ENCODE results near the gene CACNA2D3. TPM values are rescaled to one million over a fixed set of nuclear protein-coding genes. Genes with fewer than 3 reads are reported as not detected.

CACNA2D3 gene
- total RNA-seq, 2 experiments from 2014 or later: not detected

DNA sequence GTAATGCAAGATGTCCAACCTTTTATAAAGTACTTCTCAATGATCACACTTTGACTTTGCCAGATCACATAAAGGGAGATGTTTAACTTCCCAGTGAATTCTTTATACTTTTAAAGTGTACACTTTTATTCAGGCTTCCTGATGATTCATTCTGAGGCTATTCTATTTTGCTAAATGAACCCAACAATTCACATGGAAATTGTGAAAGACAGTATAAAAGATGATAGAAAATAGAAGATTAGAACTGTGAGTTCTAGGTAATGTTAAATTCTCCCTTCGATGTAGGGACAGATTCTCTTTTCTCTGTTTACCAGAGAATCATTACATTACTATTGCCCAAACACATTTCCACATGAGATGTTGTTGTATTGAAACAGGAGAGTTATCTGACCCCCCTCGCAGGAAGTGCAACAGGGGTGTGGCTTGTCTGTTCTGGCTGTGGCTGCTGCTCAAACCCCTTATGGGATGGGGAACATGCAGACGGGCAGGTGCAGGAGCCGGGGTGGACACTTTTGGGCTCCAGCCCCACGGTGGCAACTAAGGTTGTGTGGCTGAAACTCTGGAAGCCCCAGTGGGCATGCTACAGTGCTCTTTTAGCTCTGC is 936.8 kb downstream of the CACNA2D3 start:
- H3K36me3 Mint-ChIP-seq: no peaks in the 10 kb centered on the region
- H3K27ac Mint-ChIP-seq: no peak overlapping the region
- H3K9me3 Mint-ChIP-seq: peaks cover 16% of the 10 kb centered on the region
- H3K27me3 Mint-ChIP-seq: no peaks in the 10 kb centered on the region
- H3K4me1 Mint-ChIP-seq (ENCODE audit: low read depth): no peaks in the 10 kb centered on the region
- DNase-seq: no peak
- ChIA-PET CTCF (no interaction called here), POLR2A (no interaction called here)
- intact Hi-C loops (cut with micrococcal nuclease): no loop called here
- no peak overlapping the region for H3K4me3 Mint-ChIP-seq

DNA sequence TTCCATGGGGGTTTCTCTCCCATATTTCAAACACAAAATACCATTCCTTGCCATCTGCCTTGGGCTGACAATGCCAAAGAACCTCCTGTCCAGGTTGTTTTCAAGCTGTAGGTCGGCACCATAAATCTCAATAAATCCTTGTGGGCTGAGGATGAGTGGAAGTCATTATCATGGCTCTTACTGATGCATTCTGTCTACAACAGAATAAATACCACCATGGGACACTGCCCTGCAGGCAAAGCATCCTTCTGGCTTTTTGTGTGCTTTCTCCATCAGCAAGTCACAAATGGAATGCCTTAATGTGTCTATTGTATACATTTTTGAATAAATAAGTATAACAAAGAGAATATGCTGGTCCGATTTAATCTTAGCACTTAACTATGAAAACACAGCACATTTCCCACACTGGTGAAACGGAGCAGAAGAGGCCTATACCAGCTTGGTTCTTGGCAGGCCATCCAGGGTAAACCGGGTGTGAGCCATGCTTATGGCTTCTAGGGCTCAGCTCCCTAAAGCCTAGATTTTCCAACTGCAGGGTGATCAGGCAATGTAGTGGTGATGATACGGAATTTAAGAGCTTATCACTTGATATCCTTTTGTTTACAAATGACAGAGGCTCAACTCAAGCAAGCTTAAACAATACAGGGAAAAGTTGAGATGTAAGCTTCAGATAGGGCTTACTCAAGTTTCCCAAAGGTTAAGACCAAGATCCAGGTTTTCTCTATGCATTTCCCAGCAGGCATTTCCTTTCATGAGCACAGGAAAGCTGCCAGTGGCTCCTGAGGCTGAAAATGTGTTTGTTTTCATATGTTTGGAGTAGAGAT is 938.8 kb downstream of the CACNA2D3 start:
- POLR2A ChIA-PET: interaction anchor here (0.6 kb wide), 1 partner anchor 154 kb away, joined by 6 read pairs; no protein-coding TSS in a partner anchor
- no peaks in the 10 kb centered on the region for H3K27me3 Mint-ChIP-seq

DNA sequence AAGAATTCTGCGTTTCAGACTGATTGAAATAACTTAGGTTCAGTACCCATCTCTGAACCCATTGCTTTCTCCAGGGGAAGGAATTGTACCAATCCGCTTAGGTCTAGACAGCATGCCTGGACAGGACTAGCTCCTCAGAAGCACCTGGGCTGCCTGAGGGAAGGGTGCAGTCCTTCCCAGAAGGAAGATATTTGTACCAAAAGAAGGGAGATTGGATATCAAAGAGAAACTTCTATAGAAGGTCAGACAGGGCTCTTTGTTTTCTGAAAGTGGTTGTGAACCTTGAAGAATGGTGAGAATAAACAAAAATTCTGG is 939.3 kb downstream of the CACNA2D3 start:
- no peak overlapping the region for H3K4me3 Mint-ChIP-seq
- peaks cover 4% of the 10 kb centered on the region for H3K9me3 Mint-ChIP-seq
- no peaks in the 10 kb centered on the region for H3K36me3 Mint-ChIP-seq
- no peaks in the 10 kb centered on the region for H3K4me1 Mint-ChIP-seq (ENCODE audit: low read depth)
- H3K27ac Mint-ChIP-seq: no peak overlapping the region
- intact Hi-C loops (cut with micrococcal nuclease): no loop called here
- CTCF ChIA-PET: no interaction called here
- DNase-seq: no peak
- H3K27me3 Mint-ChIP-seq: no peaks in the 10 kb centered on the region
- POLR2A ChIA-PET: no interaction called here

More for the DNA sequence above, 938.8 kb downstream of the CACNA2D3 start:
- intact Hi-C loops (cut with micrococcal nuclease): no loop called here
- H3K36me3 Mint-ChIP-seq: no peaks in the 10 kb centered on the region
- no peak overlapping the region for H3K27ac Mint-ChIP-seq
- H3K9me3 Mint-ChIP-seq: peaks cover 7% of the 10 kb centered on the region
- CTCF ChIA-PET: no interaction called here
- DNase-seq: no peak
- H3K4me3 Mint-ChIP-seq: no peak overlapping the region
- H3K4me1 Mint-ChIP-seq (ENCODE audit: low read depth): no peaks in the 10 kb centered on the region

DNA sequence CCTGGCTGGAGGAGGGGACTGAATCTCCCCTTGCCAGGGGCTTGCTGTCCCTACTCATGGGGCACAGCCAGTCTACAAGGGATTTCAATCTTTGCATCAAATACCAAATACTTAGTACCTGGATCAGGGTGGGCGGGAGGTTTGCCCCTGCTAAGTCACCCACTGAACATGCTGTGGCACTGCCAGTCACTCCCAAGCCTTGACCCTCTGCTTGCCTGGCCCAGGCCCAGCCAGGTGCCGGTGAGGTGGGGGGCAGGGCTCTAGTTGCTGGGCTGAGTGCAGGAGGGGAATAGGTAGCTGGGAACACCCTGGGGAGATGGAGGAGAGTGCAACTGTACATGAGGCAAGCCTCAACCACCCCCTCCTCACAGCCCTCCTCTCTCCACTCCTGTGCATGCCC is 941.8 kb downstream of the CACNA2D3 start:
- intact Hi-C loops (cut with micrococcal nuclease): no loop called here
- no peaks in the 10 kb centered on the region for H3K4me1 Mint-ChIP-seq (ENCODE audit: low read depth)
- H3K9me3 Mint-ChIP-seq: no peaks in the 10 kb centered on the region
- no peak for DNase-seq
- POLR2A ChIA-PET: no interaction called here
- H3K27me3 Mint-ChIP-seq: no peaks in the 10 kb centered on the region
- H3K4me3 Mint-ChIP-seq: no peak overlapping the region
- H3K27ac Mint-ChIP-seq: no peak overlapping the region
- no peaks in the 10 kb centered on the region for H3K36me3 Mint-ChIP-seq
- CTCF ChIA-PET: no interaction called here

DNA sequence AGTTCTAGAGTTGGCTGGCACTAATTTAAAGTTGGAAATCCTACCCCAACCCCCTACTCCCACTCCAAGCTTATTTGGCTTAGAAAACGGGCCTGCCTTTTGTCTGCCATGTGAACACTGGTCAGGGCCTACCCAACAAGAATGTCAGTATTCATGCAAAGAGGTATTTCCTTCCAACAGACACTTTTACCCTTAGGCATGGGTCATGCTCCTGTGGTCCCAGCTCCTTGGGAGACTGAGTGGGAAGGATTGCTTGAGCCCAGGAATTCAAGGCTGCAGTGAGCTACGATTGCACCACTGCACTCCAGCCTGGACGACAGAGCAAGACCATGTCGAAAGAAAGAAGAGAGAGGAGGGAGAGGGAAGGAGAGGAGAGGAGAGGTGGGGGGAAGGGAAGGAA is 943.0 kb downstream of the CACNA2D3 start:
- POLR2A ChIA-PET: no interaction called here
- CTCF ChIA-PET: no interaction called here
- Mint-ChIP-seq H3K9me3 (no peaks in the 10 kb centered on the region), H3K36me3 (no peaks in the 10 kb centered on the region), H3K4me3 (no peak overlapping the region), H3K4me1 (ENCODE audit: low read depth) (no peaks in the 10 kb centered on the region), H3K27me3 (no peaks in the 10 kb centered on the region), H3K27ac (no peak overlapping the region)
- intact Hi-C loops (cut with micrococcal nuclease): no loop called here
- DNase-seq: no peak

DNA sequence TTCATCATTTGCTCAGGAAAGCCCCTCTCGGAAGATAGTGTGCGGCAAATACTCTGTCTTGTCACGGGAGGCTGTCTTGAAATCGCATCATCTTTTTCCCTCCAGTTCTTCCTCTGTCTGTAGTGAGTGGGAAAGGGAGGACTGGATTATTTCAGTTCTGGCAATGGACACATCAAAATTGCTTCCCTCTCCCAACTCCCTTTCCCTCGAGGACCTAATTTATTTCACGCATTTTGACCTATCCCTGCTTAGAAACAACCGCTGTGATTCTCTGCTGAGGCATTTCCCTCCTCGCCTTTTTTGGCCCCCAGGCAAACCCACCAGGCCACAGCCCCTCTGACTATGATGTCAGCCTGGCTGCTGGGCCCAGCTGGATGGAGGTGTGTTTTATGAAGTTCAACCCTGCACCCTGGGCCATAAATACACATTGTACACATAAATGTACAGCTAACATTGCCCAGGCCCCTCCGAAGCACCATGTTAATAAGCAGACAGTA is 944.2 kb downstream of the CACNA2D3 start:
- ChIA-PET POLR2A (no interaction called here), CTCF (no interaction called here)
- no peaks in the 10 kb centered on the region for H3K27me3 Mint-ChIP-seq
- no peak overlapping the region for H3K4me3 Mint-ChIP-seq
- no peaks in the 10 kb centered on the region for H3K4me1 Mint-ChIP-seq (ENCODE audit: low read depth)
- H3K36me3 Mint-ChIP-seq: no peaks in the 10 kb centered on the region
- no peaks in the 10 kb centered on the region for H3K9me3 Mint-ChIP-seq
- DNase-seq: no peak
- intact Hi-C loops (cut with micrococcal nuclease): no loop called here
- H3K27ac Mint-ChIP-seq: no peak overlapping the region

DNA sequence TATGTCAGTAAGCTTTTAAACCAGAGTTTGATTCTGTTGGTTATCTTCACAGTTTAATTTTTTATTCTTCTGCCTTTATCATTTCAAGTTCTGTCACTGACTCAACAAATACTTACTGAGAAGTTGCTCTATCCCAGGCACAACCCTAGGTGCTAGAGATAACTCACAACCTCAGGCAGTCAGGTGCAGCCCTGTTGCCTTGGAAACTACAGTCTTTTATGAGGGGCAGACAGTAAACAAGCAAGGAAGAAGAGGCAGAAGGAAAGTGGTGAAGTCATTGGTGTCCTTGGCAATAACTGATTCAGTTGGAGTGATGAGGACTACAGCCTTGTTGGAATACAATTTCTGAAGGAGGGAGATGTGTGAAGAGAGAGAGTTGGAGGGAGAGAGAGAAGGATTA is 947.6 kb downstream of the CACNA2D3 start:
- Mint-ChIP-seq H3K27me3 (no peaks in the 10 kb centered on the region), H3K4me1 (ENCODE audit: low read depth) (no peaks in the 10 kb centered on the region), H3K27ac (no peak overlapping the region), H3K36me3 (no peaks in the 10 kb centered on the region), H3K4me3 (no peak overlapping the region), H3K9me3 (peaks cover 6% of the 10 kb centered on the region)
- intact Hi-C loops (cut with micrococcal nuclease): no loop called here
- DNase-seq: no peak
- ChIA-PET POLR2A (no interaction called here), CTCF (no interaction called here)

DNA sequence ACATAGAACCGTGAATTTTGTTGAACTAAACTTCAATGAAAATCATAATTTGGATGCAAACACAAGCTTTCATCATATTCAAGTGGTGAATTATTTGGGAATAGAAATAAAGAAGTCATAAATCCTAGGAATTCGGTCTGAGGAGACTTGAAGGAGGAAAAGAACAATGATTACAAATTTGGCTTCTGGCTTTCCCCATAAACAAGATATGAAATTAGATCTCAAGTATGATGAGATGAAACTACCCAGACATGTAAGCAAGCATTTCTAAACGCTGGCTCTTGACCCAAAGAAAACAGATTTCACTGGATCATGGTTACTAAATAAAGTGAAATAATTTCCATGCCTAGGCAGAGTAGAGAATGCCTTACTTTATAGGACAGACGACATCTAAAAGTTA is 952.4 kb downstream of the CACNA2D3 start:
- CTCF ChIA-PET: no interaction called here
- intact Hi-C loops (cut with micrococcal nuclease): no loop called here

DNA sequence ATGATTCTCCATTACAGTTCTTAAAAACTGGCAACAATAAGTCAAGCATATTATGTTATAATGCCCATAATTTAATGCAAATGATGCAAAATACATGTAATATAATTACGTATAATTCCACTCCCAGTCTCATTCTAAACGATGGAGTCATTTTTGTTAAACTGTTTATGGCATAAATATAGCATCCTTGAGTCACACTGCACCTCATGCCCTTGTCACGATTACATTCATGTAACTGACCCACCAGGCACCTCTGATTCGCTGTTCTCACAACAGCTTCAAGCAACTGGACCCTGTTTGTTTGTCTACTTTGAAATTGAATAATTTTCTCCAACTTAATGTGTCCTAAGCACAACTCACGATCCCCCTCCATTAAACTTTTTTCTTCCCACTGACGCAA is 953.5 kb downstream of the CACNA2D3 start:
- Mint-ChIP-seq H3K9me3 (peaks cover 6% of the 10 kb centered on the region), H3K4me1 (ENCODE audit: low read depth) (no peaks in the 10 kb centered on the region), H3K4me3 (no peak overlapping the region), H3K27me3 (no peaks in the 10 kb centered on the region), H3K36me3 (no peaks in the 10 kb centered on the region), H3K27ac (no peak overlapping the region)
- ChIA-PET CTCF (no interaction called here), POLR2A (no interaction called here)
- DNase-seq: no peak
- intact Hi-C loops (cut with micrococcal nuclease): no loop called here

More for the DNA sequence above, 952.4 kb downstream of the CACNA2D3 start:
- DNase-seq: no peak
- Mint-ChIP-seq H3K4me3 (no peak overlapping the region), H3K4me1 (ENCODE audit: low read depth) (no peaks in the 10 kb centered on the region), H3K36me3 (no peaks in the 10 kb centered on the region), H3K27me3 (no peaks in the 10 kb centered on the region), H3K27ac (no peak overlapping the region), H3K9me3 (peaks cover 6% of the 10 kb centered on the region)
- POLR2A ChIA-PET: no interaction called here

DNA sequence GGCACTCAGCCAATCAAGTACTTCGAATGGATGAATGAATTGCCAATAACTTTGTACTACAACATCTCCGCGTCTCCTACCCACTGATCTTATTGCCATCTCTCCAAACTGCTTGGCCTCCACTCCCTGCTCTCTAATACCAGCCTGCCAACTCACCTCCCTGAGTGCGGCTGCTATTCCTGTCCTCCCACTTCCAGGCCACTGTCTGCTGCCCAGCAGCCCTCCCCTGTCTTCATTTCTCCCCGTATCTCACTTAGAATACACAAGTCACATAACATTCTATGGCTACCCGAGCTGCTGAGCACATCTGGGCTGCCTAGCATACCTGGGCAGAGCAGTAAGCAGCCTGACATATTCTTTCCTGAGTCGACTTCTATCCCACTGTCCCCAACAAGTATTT is 955.4 kb downstream of the CACNA2D3 start:
- intact Hi-C loops (cut with micrococcal nuclease): no loop called here
- Mint-ChIP-seq H3K4me3 (no peak overlapping the region), H3K27ac (no peak overlapping the region), H3K36me3 (no peaks in the 10 kb centered on the region), H3K9me3 (peaks cover 6% of the 10 kb centered on the region), H3K4me1 (ENCODE audit: low read depth) (no peaks in the 10 kb centered on the region), H3K27me3 (no peaks in the 10 kb centered on the region)
- POLR2A ChIA-PET: no interaction called here
- CTCF ChIA-PET: no interaction called here
- no peak for DNase-seq

DNA sequence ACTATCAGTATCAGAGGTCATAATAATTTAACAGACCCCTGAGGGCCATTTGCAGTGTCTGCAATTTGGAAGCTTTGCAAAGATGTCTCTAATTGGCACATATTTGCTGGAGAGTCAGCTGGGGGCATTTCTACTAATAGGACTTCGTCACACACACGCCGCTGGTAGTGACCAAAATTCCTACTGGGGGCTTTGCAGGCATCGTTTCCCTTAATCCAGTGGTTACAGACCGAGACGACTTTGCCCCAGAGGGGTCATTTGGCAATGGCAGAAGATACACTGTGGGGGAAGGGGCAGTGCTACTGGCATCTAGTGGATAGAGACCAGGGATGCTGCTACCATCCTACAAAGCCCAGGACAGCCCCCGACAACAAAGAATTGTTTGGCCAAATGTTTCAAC is 956.5 kb downstream of the CACNA2D3 start:
- intact Hi-C loops (cut with micrococcal nuclease): no loop called here
- no peaks in the 10 kb centered on the region for H3K27me3 Mint-ChIP-seq
- no peaks in the 10 kb centered on the region for H3K9me3 Mint-ChIP-seq
- ChIA-PET POLR2A (no interaction called here), CTCF (no interaction called here)
- DNase-seq: no peak
- no peak overlapping the region for H3K27ac Mint-ChIP-seq
- H3K36me3 Mint-ChIP-seq: no peaks in the 10 kb centered on the region
- no peaks in the 10 kb centered on the region for H3K4me1 Mint-ChIP-seq (ENCODE audit: low read depth)
- H3K4me3 Mint-ChIP-seq: no peak overlapping the region

DNA sequence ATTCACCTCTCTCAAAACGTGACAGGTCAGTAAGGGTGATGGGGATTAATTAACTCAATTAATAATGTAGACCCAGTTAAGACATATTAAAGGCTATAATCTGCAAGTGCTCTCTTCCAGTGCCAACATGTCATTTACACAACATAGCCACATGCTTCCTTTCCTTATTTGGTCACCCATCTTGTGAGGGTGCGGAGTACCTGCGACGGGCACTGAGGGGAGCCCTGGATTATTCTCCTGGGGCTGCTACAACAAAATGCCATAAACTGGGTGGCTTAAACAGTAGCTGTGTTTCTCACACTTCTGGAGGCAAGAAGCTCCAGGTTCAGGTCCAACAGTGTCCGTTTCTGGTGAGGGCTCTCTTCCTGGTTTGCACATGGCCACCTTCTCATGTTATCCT is 962.9 kb downstream of the CACNA2D3 start:
- ChIA-PET POLR2A (no interaction called here), CTCF (no interaction called here)
- H3K27ac Mint-ChIP-seq: no peak overlapping the region
- no peaks in the 10 kb centered on the region for H3K4me1 Mint-ChIP-seq (ENCODE audit: low read depth)
- H3K4me3 Mint-ChIP-seq: no peak overlapping the region
- DNase-seq: no peak
- H3K27me3 Mint-ChIP-seq: no peaks in the 10 kb centered on the region
- no peaks in the 10 kb centered on the region for H3K36me3 Mint-ChIP-seq
- no peaks in the 10 kb centered on the region for H3K9me3 Mint-ChIP-seq
- intact Hi-C loops (cut with micrococcal nuclease): no loop called here

DNA sequence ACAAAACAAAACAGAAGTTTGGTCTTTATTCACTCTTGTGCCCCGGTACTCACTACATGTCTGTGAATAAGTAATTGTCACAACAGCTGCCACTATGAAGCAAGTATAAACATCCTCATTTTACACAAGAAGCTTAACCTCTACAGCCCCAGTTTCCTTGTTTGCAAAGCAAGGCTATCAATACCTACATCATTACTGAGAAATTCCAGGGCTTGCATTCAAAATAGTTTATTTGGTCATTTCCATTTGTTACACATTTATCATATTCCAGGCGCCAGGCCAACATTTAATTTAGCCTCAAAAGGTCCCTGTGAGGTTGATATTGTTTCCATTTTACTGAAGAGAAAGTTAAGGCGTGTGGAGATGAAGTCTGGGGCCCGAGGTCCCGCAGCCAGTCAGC is 966.9 kb downstream of the CACNA2D3 start:
- H3K4me3 Mint-ChIP-seq: no peak overlapping the region
- peaks cover 4% of the 10 kb centered on the region for H3K9me3 Mint-ChIP-seq
- ChIA-PET CTCF (no interaction called here), POLR2A (no interaction called here)
- no peak for DNase-seq
- H3K27ac Mint-ChIP-seq: no peak overlapping the region
- no peaks in the 10 kb centered on the region for H3K27me3 Mint-ChIP-seq
- no peaks in the 10 kb centered on the region for H3K36me3 Mint-ChIP-seq
- intact Hi-C loops (cut with micrococcal nuclease): no loop called here
- H3K4me1 Mint-ChIP-seq (ENCODE audit: low read depth): no peaks in the 10 kb centered on the region

All from activated CD4-positive, alpha-beta memory T cell treated with anti-CD3 and anti-CD28 coated beads for 36 hours (primary cell).